Sigmoid colon (tissue), 7 donors: Measurements from ENCODE around the gene NLN. TPM values are rescaled to one million over a fixed set of nuclear protein-coding genes. Genes with fewer than 3 reads are reported as not detected.

Source experiments
- DNase-seq: peaks from one replicate; pipeline ENCODE4 v3.0.0-alpha.2; 2019
- H3K27ac ChIP-seq, 4 donors: fragments of 200-600 bp; sonication (generic); one replicate each; pipeline ENCODE4 v1.5.1; 2016 to 2019; ENCODE audit warnings: mild to moderate bottlenecking in 1 of 4
- H3K27me3 ChIP-seq, 3 donors: fragments of 200-600 bp; sonication (generic); one replicate each; pipeline ENCODE4 v1.5.1; 2019; ENCODE audit warnings: mild to moderate bottlenecking in 1 of 3
- H3K36me3 ChIP-seq, 4 donors: fragments of 200-600 bp; sonication (generic); one replicate each; pipeline ENCODE4 v1.5.1; 2016 to 2019
- H3K4me1 ChIP-seq, 4 donors: fragments of 200-600 bp; sonication (generic); one replicate each; pipeline ENCODE4 v1.5.1; 2017 to 2019
- H3K4me3 ChIP-seq, 4 donors: fragments of 200-600 bp; sonication (generic); one replicate each; pipeline ENCODE4 v1.5.1; 2017 to 2019; ENCODE audit warnings: mild to moderate bottlenecking in 2 of 4, moderate library complexity in 1 of 4
- H3K9me3 ChIP-seq, 4 donors: fragments of 200-600 bp in 3 of 4; sonication (generic) in 3 of 4; one replicate each; pipeline versions ENCODE4 v1.5.1 to v1.6.1; 2013 to 2019
- CTCF ChIP-seq, 4 experiments: fragments of 450-650 bp in 3 of 4; fragments of 200-600 bp in 1 of 4; IDR thresholded peaks; one replicate each; pipeline ENCODE4 v1.5.1; 2016 to 2019; ENCODE audit warnings: antibody characterized with exemption in 4 of 4, mild to moderate bottlenecking in 3 of 4, moderate library complexity in 2 of 4
- EP300 ChIP-seq, 4 donors: sonication (generic); formaldehyde crosslinking; IDR thresholded peaks; one replicate each; pipeline ENCODE4 v1.6.1; 2017; ENCODE audit warnings: antibody characterized with exemption in 4 of 4
- POLR2A ChIP-seq, 2 donors: fragments of 450-650 bp; IDR thresholded peaks; one replicate each; pipeline ENCODE4 v1.6.1; 2016; ENCODE audit warnings: antibody characterized with exemption in 2 of 2, mild to moderate bottlenecking in 2 of 2, moderate library complexity in 2 of 2
- POLR2AphosphoS5 ChIP-seq, 4 donors: sonication (generic); formaldehyde crosslinking; IDR thresholded peaks; one replicate each; pipeline ENCODE4 v1.6.1; 2017; ENCODE audit warnings: antibody characterized with exemption in 4 of 4
- WGBS, 2 donors: extraction: QIAGEN DNeasy Blood & Tissue Kit; methylation state at CpG; one replicate each; pipeline ENCODE4 v1.1.7; 2013; 5-methylcytosine and 5-hydroxymethylcytosine counted together
- intact Hi-C: fragments of 100-400 bp; cut with DNase I; formaldehyde crosslinking; loops from one replicate; pipeline ENCODE4 v1.15.1; 2023
- polyA plus RNA-seq, 3 donors: library from polyadenylated mRNA; stranded (reverse); fragments of 200-250 nt; gene quantifications; one replicate each; pipeline ENCODE4 v1.2.3, GENCODE V29; 2013
- total RNA-seq, 4 donors: library from RNA; depleted of rRNA; stranded (reverse); fragments of >200 nt; gene quantifications; one replicate each; pipeline ENCODE4 v1.1.0, GENCODE V29; 2016
- donor health status: healthy with polysubstance abuse.
- donor health status: Bipolar disorder and iron deficiency.
- donor health status: healthy.

The NLN gene
- total and polyA plus RNA-seq, 7 donors: 4.8 to 43.7 (median 7.8) TPM

GRCh38 chr5:65766175-65766574 lies 44.2 kb downstream of the NLN start:
- Histone ChIP-seq H3K36me3 (no peaks in the 10 kb centered on the region), H3K4me3 (no peak overlapping the region), H3K27me3 (no peaks in the 10 kb centered on the region), H3K27ac (no peak overlapping the region), H3K4me1 (peaks cover 0 to 8% (median 3%) of the 10 kb centered on the region in 4 donors), H3K9me3 (no peaks in the 10 kb centered on the region)
- no peak for DNase-seq
- TF ChIP-seq POLR2AphosphoS5 (IDR thresholded peaks at IDR 0.05): no peak
- WGBS, 2 donors: 60 to 96% methylated on average over 2 of the region's 2 CpGs
- intact Hi-C loops: no loop called here

- intact Hi-C loops: no loop called here
- H3K27me3 ChIP-seq: no peaks in the 10 kb centered on the region
- H3K9me3 ChIP-seq: no peaks in the 10 kb centered on the region
- H3K4me3 ChIP-seq: no peak overlapping the region
- TF ChIP-seq CTCF (IDR thresholded peaks at IDR 0.05) (no peak), POLR2AphosphoS5 (IDR thresholded peaks at IDR 0.05) (no peak)
- no peak overlapping the region for H3K27ac ChIP-seq
- no peak for DNase-seq
- no peaks in the 10 kb centered on the region for H3K36me3 ChIP-seq
- peaks cover 0 to 8% (median 3%) of the 10 kb centered on the region in 4 donors for H3K4me1 ChIP-seq
- 94 to 100% methylated on average over 2 of the region's 2 CpGs for whole genome bisulfite sequencing, 2 donors
These were observed 44.8 kb downstream of the NLN start for GRCh38 chr5:65766781-65767180.

GRCh38 chr5:65767565-65767964 lies 45.6 kb downstream of the NLN start:
- H3K9me3 ChIP-seq: no peaks in the 10 kb centered on the region
- peaks cover 0 to 8% (median 3%) of the 10 kb centered on the region in 4 donors for H3K4me1 ChIP-seq
- no peak for DNase-seq
- H3K36me3 ChIP-seq: no peaks in the 10 kb centered on the region
- TF ChIP-seq EP300 (IDR thresholded peaks at IDR 0.05) (no peak), POLR2A (IDR thresholded peaks at IDR 0.05) (no peak), CTCF (IDR thresholded peaks at IDR 0.05) (no peak), POLR2AphosphoS5 (IDR thresholded peaks at IDR 0.05) (no peak)
- 91 to 96% methylated on average over 1 of the region's 1 CpG for WGBS, 2 donors
- H3K27ac ChIP-seq: no peak overlapping the region
- intact Hi-C loops: no loop called here
- H3K4me3 ChIP-seq: no peak overlapping the region
- H3K27me3 ChIP-seq: no peaks in the 10 kb centered on the region

- H3K36me3 ChIP-seq: no peaks in the 10 kb centered on the region
- H3K27me3 ChIP-seq: no peaks in the 10 kb centered on the region
- no peak for DNase-seq
- peaks cover 0 to 8% (median 3%) of the 10 kb centered on the region in 4 donors for H3K4me1 ChIP-seq
- no peaks in the 10 kb centered on the region for H3K9me3 ChIP-seq
- H3K4me3 ChIP-seq: no peak overlapping the region
- no peak overlapping the region for H3K27ac ChIP-seq
- no peak for TF ChIP-seq CTCF (IDR thresholded peaks at IDR 0.05)
- TF ChIP-seq POLR2AphosphoS5 (IDR thresholded peaks at IDR 0.05): no peak
- no peak for TF ChIP-seq POLR2A (IDR thresholded peaks at IDR 0.05)
- no peak for TF ChIP-seq EP300 (IDR thresholded peaks at IDR 0.05)
- intact Hi-C loops: no loop called here
- WGBS, 2 donors: 98% methylated on average over 7 of the region's 7 CpGs
These were observed 46.8 kb downstream of the NLN start for GRCh38 chr5:65768723-65769346.

- no peaks in the 10 kb centered on the region for H3K9me3 ChIP-seq
- no peak overlapping the region for H3K4me3 ChIP-seq
- H3K27ac ChIP-seq: peak overlapping the region in 1 of 4 donors; percentile 35
- H3K36me3 ChIP-seq: no peaks in the 10 kb centered on the region
- no peak for TF ChIP-seq POLR2AphosphoS5 (IDR thresholded peaks at IDR 0.05)
- TF ChIP-seq CTCF (IDR thresholded peaks at IDR 0.05): no peak
- TF ChIP-seq POLR2A (IDR thresholded peaks at IDR 0.05): no peak
- no peak for TF ChIP-seq EP300 (IDR thresholded peaks at IDR 0.05)
- no peaks in the 10 kb centered on the region for H3K27me3 ChIP-seq
- no peak for DNase-seq
- 0 to 37% methylated on average over 1 of the region's 1 CpG for WGBS, 2 donors
- intact Hi-C loops: no loop called here
- peaks cover 0 to 8% (median 3%) of the 10 kb centered on the region in 4 donors for H3K4me1 ChIP-seq
These were observed 47.5 kb downstream of the NLN start for GRCh38 chr5:65769539-65769938.
